Ramos (cell line): ENCODE results near the gene SLC35F6.
"Not testable (repeated sequence)": the region's sequence is repeated elsewhere in the genome, so short reads cannot be mapped to it uniquely, and the experiment has no call there.

Experiments used
- in situ Hi-C: fragments of 300-500 bp; cut with MboI; formaldehyde crosslinking; loops from one replicate; pipeline ENCODE4 v1.14.3; 2022; ENCODE audit warnings: low sequenced_read_pairs; ENCODE audit not compliant: unreplicated experiment

Gene SLC35F6

GRCh38 chr2:26729311-26729710, 34.8 kb upstream of the SLC35F6 start:
- in situ Hi-C loops: no loop called here

DNA sequence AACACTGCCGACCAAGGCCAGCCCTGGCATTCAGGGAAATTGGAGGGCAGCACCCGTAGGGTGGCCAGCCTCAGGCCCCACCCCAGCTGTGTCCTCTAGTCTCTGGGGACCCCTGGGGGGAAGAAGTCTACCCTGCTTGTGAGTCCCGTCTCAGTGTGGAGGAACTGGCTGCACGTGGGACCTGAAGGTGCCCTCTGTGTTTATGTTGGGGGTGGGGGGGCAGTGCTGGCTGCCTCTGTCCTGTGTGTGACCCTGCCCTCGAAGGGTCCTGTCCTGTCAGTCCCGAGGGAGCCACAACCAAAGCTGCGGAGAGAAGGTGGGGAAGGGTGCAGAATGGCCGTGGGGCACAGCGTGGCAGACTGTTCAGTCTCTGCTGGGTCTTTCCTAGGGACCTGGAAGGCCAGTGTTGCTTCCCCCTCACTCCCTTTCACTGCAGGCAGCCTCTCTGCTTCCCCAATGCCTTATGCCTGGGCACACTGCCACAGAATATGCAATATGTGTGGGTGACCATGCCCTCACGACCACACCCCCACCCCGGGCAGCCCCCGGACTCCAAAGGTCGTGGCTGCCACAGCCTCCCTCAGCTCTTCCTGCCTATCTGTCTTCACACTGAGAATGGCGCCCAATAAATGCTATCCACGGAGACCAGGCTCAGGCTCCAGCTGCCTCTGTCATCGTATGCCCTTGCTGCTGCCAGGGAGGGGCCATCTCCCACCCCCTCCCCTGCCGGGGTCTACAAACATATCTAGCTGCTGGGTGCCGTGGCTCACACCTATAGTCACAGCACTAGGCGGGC, 33.3 kb upstream of the SLC35F6 start:
- in situ Hi-C loops: loop anchor here (10.0 kb wide), 1 partner anchor 126 kb away; no protein-coding TSS in a partner anchor

DNA sequence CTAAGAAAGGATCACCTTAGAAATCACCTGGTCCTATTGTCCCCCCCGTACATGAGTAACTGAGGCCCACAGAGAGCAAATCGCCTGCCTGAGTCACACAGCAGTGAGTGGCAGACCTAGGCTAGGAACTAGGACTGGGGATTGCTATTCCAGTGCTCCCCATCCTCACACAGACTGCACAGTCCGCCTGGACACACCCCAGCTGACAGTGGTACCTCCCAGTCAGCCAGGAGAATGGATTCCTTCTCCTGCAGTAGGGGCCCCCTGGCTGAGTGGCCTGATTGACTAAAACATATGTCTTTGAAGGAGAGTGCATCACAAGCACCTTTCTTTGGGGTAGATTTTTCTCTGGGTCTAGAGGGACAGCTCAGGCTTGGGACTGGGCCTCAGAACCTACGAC, 32.4 kb upstream of the SLC35F6 start:
- in situ Hi-C loops: loop anchor here (10.0 kb wide), 1 partner anchor 127 kb away; no protein-coding TSS in a partner anchor

DNA sequence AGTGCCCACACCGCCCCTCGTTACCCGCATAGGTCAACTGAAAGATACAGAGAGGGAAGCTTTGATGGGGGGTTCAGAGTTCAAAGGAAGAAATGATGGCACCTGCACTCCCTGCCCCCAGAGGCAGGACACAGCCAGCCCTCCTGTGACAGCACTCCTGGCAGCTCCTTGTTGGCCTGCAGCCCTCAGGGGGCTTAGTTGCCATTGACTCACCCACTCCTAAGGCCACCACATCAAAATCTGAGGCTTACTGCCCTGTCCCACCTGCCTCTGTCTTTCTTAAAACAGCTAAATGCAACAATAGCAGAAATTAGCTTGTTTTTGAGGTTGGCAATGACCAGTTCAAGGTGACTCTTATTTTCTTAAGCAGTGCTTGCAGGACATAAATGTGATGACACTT, 31.6 kb upstream of the SLC35F6 start:
- in situ Hi-C loops: loop anchor here (10.0 kb wide), 1 partner anchor 128 kb away; no protein-coding TSS in a partner anchor

DNA sequence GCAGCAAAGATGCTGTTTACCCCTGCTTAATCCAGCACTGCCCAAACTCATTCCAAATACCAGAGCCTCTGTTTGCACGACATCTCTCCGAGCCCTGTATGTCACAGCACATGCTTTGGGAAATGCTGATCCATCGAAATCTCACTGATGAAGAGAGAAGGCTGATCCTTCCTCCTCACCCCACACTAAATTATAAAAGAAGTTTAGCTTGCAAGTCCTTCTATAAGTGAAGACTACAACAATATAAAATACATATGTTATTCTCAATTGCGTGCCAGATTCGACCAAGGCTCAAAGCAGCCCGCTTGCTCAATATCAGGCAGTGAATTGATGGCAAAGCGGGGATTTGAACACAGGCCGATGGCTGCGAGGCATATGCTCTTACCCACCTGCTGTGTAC, 30.7 kb upstream of the SLC35F6 start:
- in situ Hi-C loops: loop anchor here (10.0 kb wide), 1 partner anchor 129 kb away; no protein-coding TSS in a partner anchor

GRCh38 chr2:26735097-26735496, 29.0 kb upstream of the SLC35F6 start:
- in situ Hi-C loops: loop anchor here (10.0 kb wide), 1 partner anchor 130 kb away; no protein-coding TSS in a partner anchor

DNA sequence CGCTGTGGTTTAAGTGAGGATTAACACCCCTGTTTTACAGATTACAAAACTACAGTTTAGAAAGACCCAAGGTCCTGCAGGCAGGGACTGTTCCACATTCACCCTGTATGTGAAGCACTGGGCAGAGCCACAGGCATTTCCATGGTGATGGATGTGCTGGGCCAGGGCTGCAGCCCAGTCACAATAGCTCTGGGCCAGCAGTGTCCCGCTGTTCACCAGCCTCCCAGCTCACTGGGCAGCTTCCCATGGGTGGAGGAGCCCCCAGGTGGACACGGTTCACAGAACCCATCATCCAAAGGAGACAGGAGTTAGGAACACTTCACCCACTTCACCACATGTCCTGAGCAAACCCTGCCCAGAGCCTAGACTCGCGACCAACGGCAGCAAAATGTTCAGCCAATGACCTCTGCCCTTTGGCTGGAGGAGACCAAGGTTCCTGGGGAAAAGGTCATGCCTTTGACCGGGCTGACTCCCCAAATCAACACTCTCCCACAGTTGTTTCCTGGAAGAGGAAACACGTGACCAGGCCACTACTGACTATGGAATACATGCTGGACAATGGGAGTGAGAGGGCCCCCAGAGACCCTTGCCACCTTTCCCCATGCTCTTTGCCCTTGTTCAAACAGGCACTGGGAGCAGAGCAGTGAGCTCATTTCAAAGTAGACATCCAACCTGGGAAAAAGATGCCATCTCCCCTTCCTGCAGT, 28.0 kb upstream of the SLC35F6 start:
- in situ Hi-C loops: loop anchor here (10.0 kb wide), 1 partner anchor 131 kb away; no protein-coding TSS in a partner anchor

DNA sequence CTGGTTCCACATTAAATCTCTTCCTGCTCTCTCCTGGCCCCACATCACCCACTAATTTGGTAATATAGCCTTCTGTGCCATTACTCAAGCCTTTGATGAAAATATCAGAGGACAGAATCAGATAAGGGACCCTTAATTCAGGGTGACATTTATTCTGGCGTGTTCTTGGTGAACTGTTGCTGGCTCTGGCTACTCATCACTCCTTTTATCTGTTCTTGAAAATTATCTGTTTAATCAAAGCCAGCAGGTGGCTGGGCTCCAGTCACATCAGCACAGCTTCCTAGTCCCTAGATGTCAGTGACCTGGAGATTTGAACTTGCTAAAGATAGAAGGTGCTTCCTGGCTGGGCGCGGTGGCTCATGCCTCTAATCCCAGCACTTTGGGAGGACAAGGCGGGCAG, 26.9 kb upstream of the SLC35F6 start:
- in situ Hi-C loops: loop anchor here (10.0 kb wide), 1 partner anchor 132 kb away; no protein-coding TSS in a partner anchor

- in situ Hi-C loops: loop anchor here (10.0 kb wide), 1 partner anchor 134 kb away; no protein-coding TSS in a partner anchor
Measured at GRCh38 chr2:26738481-26738880, 25.6 kb upstream of the SLC35F6 start.

GRCh38 chr2:26739514-26739913, 24.6 kb upstream of the SLC35F6 start:
- in situ Hi-C loops: loop anchor here (10.0 kb wide), 1 partner anchor 135 kb away; no protein-coding TSS in a partner anchor

DNA sequence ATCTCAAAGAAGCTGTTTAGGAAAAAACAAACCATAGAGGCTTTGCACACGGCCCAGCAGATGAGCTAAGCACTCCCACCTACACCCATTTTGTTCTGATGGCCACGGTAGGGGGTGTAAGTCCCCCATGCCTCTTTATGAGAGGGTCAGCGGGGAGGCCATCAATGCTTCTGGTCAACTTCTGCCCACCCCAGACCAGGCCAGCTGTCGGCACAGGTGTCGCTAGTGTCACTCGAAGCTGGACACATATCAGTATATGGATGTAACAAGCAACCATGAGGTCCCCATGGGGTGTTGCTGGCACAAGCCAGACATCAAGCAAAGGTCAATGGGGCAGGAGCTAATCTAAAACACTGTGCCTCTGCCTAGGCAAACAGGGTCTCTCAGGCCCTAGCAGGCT, 23.7 kb upstream of the SLC35F6 start:
- in situ Hi-C loops: no loop called here

GRCh38 chr2:26740890-26741302, 23.2 kb upstream of the SLC35F6 start:
- in situ Hi-C loops: no loop called here

GRCh38 chr2:26742048-26742770, 21.9 kb upstream of the SLC35F6 start:
- in situ Hi-C loops: no loop called here

GRCh38 chr2:26743852-26744251, 20.2 kb upstream of the SLC35F6 start:
- in situ Hi-C loops: no loop called here

- in situ Hi-C loops: no loop called here
Measured at GRCh38 chr2:26744953-26745352, 19.1 kb upstream of the SLC35F6 start.

GRCh38 chr2:26745609-26746327, 18.3 kb upstream of the SLC35F6 start:
- in situ Hi-C loops: no loop called here

DNA sequence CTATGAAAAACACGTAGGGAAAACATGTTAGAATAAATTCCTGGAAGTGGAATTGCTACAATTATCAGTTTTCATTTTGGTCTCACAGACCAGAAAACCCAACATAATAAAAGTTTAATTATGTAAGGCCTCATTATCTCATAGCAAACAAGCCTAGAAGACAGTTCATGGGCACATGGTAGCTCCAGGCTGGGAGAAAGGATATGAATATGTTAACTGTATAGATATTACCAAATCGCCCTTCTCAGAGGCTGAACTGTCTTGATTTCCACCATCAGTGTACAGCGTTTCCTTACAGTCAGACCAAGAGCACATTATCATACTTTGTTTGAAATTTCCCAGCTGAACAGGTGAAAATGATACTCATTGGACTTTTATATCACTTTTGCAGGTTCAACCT, 17.1 kb upstream of the SLC35F6 start:
- in situ Hi-C loops: no loop called here

DNA sequence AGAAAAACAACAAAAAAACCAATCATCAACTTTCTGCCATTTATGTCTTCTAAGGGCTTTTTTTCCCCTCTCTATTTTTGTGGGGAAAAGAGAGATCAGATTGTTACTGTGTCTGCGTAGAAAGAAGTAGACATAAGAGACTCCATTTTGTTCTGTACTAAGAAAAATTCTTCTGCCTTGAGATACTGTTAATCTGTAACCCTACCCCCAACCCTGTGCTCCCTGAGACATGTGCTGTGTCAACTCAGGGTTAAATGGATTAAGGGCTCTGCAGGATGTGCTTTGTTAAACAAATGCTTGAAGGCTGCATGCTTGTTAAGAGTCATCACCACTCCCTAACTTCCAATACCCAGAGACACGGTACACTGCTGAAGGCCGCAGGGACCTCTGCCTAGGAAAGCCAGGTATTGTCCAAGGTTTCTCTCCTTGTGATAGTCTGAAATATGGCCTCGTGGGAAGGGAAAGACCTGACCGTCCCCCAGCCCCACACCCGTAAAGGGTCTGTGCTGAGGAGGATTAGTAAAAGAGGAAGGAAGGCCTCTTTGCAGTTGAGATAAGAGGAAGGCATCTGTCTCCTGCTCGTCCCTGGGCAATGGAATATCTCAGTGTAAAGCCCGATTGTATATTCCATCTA, 14.2 kb upstream of the SLC35F6 start:
- in situ Hi-C loops: not testable (repeated sequence)

DNA sequence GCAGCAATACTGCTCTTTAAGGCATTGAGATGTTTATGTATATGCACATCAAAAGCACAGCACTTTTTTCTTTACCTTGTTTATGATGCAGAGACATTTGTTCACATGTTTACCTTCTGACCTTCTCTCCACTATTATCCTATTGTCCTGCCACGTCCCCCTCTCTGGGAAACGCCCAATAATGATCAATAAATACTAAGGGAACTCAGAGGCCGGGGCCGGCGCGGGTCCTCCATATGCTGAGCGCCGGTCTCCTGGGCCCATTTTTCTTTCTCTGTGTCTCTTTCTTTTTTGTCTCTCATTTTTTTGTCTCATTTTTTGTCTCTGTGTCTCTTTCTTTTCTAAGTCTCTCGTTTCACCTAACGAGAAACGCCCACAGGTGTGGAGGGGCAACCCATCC, 13.6 kb upstream of the SLC35F6 start:
- in situ Hi-C loops: not testable (repeated sequence)
